GM21367 (cell line): Measurements from ENCODE around the gene PDGFA.

Experiments used
- ATAC-seq: cut with Tn5 transposase; IDR thresholded peaks from one replicate; pipeline ENCODE4 v1.9.1; 2021; ENCODE audit not compliant: unreplicated experiment

Gene PDGFA

DNA sequence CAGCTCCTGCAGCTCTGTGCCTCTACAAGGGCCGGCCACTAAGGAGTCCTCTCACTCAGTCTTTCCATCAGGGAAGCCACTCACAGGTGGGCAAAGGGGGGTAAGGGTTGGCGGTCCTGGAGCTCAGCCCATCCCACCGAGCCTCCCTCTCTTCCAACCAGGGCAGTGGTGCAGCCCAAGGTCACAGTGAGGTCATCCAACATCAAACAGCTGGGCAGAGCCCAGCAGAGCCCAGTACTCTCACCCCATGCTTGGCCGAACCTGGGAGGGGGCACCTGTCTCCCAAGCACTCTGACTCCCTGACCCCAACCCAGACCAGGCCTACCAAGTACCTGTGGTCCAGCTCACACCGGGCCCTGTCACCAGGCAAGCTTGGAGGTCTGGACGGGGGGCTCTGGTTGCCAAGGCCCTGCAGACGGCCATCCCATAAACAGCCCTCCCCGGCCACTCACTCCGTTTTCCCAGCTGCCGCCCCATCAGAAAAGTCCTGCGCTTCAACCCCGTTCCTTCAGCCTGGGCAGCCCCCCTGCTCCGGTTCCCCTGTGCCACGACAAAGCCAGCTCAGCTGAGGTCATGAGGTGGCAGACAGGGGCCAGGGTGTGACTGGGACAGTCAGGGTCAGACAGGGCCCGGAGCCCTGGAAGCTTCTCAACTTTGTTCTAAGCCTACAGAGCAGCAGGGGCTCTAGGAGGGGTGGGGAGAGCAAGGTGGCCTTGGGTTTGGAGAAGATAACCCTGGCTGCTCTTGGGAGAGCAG is 27.5 kb downstream of the PDGFA start:
- ATAC-seq, result no peak

DNA sequence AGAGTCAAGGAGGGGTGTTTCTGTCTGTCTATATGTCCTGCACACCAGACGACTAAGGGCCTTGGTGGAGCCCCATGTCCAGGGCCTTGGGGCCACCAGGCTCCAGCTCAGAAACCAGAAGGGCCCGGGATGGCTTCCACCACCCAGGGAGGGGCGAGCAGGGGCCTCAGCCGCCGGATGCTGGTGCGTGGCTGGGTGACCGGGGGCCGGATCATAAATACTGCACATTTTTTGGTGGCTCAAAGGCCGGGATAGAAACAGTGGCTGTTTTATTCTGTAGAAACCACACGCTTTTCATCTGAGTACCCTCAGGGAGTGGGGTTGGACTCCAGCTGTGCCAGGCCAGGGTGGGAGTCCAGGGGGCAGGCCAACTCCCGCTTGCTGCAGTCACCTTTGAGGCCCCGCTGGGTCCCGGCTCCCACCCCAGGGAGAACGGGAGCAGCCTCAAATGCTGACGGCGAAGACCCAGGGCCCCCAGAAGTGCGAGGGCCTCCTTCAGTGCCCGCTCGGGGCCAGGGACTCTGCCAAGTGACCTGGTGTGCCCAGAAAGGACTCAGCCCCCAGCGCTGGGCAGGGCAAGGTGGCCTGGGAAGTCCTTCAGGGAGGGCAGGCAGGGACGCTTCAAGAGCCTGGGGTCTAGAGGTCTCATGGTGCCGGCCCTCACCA is 28.2 kb downstream of the PDGFA start:
- ATAC-seq, result no peak

DNA sequence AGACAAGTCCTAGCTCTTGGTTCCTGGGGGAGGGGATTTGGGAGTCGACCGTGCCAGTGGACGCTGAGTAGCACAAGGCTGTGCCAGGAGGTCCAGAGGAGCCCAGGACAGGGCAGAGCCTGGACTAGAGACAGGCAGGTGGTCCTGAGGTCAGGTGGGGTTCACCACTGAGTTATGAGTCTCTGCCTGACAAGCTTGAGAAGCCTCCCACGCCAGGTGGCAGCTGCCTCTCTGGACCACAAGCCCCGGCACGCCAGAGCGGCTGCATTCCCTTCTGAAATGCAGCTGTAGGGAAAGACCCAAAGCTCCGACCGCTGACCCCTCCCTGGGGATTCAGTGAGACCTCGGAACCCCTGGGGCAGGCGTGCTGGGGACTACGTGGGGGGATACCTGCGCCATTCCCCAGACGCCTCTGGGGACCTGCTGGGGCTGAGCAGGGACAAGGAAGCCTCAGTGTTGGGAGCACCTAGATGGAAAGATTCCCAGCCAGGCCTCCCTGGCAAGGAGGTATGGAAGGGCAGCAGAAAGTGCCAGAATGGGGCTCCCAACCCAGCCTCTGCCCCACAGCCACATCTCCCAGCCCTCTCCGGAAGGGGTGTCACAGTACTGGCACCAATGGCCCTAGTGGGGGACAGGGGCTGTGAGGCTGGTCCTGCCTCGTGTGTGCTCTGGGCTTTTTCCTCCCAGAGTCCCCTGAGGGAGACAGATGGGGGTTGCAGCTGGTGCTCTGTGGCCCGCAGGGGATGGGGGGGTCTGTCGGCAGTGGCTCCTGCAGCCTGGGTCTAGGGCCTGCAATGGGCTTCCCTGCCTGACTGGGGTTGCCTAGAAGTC is 29.0 kb downstream of the PDGFA start:
- no peak for ATAC-seq

DNA sequence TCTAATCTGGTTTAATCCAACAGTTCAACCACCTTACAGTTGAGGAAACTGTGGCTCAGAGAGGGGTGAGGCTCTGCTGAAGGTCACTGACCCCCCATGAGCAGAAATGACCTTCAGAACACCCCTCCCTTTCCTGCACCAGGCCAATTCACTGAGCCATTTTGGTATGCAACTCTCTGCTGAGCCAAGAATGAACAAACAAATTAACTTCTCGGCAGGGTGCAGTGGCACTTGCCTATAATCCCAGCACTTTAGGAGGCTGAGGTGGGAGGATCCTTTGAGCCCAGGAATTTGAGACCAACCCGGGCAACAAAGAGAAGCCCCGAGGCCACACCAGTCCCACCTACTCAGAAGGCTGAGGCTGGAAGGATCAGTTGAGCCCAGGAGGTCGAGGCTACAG is 29.8 kb downstream of the PDGFA start:
- ATAC-seq, result no peak

DNA sequence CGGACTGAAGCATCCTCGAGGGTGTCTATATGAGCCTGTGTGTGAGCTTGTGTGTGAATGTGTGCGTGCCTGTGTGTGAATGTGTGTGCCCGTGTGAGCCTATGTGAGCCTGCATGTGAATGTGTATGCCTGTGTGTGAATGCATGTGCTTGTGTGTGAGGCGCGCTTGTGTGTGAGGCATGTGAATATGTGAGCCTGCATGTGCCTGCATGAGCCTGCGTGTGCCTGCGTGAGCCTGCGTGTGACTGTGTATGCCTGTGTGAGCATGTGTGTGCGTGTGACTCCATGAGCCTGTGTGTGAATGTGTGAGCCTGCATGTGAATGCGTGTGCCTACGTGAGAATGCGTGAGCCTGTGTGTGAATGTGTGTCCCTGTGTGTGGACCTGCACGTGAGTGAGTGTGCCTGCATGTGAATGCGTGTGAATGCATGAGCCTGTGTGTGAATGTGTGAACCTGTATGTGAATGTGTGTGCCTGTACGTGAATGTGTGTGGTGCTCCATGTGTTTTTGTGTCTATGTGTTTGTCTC is 33.4 kb downstream of the PDGFA start:
- ATAC-seq, result no peak

DNA sequence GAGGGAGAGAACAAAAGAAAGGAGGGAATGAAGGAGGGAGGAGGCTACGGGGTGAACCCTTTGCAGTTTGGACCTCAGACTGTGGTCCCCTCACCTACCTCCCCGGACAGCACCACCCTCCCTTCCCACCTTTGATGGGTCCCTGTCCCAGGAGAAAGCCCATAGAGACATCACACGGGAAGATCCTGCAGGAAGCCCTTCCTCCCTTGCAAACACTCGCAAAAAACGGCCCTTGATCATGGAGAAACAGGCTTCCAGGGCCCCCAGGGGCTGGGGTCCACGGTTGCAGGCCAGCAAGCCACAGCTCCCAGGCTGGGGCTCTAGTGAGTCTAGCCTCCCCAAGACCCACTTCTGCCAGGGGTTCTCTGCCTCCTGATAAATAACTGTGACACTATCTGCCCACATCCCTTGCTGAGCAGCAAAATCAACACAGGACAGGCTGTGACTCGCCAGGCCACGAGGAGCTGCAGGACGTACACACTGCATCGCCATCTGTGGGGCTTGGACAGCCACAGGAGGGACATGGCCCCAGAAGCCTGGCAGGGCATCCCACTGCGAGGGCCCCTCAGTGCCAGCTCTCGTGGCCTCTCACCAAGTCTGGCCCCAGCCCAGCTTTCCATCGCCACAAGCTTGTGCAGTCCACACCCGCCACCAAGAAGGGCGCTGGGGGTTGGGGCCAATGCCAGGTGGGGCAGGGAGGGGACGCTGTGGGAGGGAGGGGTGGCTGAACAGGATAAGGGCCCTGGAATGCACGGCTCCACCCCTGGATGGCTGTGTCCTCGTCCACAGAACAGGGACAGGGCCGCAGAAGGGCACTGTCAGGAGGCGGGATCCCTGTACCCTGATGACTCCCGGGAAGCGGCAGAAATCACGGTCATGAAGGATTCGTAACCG is 34.2 kb downstream of the PDGFA start:
- ATAC-seq, result no peak

DNA sequence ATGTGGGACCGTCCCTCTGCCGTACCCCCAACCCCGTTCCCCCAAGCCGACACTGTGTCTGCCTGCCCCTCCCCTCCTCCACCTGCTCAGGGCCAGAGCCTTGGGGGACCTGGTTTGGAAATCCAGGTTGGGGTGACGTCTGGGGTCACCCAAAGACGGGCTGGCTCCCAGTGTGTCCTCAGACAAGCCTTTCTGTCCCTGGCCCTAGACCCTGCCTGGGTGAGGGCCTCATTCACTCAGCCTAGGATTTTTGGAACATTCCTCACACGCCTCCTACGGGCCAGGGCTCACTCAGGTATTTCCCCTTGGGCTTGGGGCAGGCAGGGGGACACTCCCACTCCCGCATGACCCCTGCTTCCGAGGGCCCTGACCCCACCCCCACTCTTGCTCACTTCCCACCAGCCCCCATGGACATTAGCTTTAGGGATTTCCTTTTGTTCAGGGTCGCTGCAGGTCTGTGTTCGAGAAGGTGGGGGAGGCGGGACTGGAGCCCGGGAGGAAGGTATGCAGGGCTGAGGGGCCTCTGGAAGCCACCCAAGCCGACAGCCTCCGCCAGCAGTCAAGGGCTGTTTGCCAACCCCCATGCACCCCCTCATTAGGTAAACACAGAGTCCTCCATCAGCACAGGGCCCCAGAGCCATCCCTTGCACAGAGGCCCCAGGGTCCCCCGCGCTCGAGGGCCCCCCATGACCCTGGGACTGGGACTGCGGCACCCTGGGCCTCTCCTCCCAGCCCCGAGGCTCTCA is 35.1 kb downstream of the PDGFA start:
- no peak for ATAC-seq

DNA sequence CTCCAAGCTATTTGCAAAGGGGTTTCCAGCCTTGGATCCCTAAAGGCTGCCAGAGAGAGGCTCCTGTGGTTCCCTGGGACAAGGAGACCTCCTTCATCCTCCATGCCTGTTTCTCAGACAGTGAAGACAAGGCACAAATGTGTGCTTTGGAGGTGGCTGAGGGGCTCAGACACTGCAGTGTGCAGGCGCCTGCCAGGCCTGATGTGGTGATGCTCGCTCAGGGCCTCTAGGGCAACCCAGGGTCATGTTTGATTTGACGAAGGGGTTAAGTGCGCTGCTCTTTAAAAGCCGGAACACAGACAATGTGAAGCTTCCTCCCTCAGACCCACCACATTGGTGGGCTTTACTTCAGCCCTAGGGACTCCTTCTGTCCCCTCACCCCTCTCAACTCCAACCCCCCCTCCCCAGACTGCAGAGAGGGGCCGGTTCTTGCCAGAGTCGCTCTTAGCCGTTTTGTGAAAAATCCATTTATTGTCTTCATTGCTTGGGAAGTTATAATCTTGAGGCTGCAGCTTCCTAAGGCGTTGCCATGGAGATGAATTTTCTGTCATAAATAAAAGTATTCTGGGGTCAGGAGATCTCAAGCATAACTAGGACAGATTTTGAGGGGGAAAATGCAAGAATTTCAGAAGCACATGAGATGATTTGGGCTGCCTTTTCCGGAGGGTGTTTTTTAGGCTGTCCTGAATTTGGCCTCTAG is 35.8 kb downstream of the PDGFA start:
- no peak for ATAC-seq

DNA sequence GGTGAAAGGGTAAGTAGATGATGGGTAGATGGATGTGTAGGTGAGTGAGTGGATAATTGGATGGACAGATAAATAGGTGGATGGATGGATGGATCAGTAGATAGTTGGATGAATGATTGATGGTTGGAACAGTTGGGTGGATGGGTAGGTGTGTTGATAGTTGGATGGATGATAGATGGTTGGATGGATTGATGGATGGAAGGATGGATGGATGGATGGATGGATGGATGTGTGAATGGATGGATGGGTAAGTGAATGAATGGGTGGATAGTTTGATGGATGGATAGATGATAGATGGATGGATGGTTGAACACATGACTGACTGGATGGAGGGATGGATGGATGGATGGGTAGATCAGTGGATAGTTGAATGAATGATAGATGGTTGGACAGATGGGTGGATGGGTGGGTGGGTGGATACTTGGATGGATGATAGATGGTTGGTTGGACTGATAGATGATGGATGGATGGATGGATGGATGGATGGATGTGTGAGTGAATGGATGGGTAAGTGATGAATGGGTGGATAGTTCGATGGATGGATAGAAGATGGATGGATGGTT is 37.0 kb downstream of the PDGFA start:
- ATAC-seq, result no peak

DNA sequence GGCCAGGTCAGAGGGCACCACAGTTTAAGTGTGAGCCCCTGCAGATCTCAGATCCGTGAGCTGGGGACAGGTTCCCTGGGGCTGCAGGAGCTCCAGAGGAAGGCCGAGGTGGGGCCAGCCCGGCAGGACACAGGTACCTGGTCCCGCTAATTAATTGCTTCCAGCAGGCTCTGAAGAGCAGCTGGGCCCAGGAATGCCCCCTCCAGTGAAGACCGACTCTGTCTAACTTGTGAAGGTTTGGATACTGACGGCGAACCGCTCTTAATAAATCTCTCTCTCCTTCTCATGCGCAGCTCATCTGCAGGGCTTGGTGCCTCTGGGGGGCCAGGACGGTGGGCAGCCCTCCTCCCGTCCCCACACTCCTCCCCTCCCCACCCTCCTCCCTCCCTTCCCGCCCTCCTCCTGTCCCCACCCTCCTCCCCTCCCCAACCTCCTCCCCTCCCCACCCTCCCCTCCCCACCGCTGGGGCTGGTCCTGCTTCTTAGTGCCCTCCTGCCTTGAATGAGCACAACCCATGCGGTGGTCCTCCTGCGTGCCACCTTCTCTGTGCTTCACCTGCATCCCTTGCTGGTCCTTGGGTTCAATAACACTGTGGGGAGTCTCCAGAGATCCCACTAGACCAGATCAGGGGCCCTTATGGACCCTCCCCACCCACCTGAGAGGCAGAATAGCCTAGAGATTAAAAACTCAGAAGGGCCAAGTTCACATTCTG is 38.3 kb downstream of the PDGFA start:
- ATAC-seq, result no peak

DNA sequence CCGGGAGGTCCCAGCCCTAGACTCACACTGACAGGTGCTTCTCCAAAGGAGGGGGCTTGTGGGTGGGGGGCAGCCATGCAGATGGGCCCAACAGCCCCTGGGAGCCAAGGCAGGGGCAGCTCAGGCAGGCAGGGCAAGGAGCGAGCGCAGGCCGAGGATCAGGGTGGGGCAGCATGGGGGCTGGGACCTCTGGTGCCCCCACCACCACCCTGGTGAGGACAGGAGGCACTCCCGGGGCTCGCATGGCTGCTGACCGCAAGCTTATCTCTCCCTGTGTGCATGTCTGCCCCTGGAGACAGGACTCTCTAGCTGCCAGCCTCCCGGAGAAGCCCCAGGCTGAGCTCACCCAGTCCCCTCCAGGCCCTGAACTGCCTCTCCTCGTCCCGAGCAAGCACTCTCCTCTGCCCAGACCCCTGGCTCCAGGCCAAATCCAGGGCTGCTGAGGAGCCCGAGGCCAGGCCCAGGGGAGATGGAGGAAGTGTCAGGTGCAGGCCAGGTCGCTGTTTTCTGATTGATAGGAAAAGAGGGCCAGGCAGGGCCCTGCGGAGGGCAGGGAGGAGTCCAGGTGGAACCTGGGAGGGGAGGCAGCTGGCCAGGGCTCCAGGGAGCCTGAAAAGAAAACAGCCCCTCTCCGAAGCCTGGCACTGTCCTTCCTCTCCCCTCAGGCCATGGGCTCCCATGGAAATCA is 39.0 kb downstream of the PDGFA start:
- no peak for ATAC-seq

DNA sequence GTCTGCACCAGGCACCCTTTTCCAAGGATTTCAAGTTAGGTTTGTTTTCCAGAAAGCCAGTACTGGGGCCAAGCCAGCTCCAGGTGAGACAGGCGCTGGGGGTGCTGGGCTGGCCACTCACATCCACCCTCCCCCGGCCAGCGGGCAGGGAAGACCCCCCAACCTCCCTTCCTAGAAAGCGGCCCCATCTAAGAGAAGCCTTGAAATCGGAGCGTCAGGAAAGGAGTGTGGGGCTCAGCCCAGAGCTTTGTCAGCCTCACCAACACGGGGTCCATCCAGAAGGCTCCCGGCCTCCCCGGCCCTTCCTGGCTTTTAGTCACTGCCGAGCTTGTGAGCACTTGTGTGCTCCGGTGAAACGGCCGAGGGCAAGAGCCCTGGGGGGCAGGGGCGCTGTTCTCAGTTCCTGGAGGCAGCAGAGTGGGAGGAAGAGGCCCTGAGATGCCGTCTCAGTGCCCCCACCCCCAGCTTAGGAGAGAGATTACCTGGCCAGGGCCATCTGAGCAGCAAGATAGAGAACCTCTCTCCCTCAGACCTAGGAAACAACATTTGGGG is 39.6 kb downstream of the PDGFA start:
- ATAC-seq, result no peak

DNA sequence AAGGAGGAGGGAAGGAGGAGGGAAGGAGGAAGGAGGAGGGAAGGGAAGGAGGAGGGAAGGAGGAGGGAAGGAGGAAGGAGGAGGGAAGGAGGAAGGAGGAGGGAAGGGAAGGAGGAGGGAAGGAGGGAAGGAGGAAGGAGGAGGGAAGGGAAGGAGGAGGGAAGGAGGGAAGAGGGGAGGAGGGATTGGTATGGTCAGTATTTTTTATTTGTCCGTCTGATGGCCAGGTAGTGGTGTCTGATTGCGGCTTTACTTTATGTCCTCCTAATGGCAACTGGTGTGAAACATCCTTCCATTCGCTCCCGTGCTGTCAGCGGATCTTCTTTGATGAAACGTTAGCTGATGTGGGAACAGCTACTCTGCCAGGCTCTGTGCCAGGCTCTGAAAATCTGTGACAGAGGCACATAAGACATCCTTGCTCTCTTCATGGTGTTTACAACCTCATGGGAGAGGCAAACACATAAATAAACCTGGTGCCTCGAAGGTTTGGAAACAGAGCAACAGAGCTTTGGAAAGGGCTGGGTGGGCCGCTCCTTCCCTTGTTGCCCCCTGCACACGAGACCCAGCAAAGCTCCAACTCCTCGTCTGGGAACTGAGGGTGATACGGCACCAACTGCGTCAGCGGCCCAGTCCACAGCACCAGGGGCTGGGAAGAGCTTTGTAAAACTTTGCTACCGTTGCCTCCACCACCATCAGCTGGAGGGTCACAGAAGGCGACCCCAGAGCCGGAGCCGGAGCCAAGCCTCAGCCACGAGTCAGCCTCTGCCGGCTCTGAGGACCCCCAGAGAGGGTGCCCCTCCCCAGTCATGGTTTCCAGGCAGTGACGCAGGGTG is 40.3 kb downstream of the PDGFA start:
- no peak for ATAC-seq

DNA sequence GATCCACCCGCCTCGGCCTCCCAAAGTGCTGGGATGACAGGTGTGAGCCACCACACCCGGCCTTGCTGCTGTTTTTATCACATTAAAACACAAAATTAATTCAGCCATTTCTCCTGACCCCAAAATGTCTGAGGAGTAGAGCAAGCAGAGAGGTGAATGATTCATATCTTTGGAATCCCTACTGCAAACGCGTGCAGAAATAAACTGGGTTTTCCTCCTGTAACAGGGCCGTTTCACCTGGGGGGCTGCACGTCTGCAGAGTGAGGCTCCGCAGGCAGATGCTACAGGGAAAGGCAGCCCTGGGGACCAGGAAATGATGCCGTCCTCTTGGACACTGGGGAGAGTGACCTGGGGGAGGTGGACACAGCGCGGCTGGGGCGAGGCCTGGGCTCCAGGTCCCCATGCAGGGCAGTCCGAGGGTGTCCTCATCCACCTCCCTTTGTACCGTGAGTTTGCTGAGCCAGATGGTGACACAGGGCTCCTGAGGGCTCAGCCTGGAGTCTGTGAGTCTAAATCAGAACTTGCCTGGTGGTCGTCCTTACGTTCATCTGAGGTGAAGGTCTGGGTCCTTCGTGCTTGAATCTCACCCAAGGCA is 41.9 kb downstream of the PDGFA start:
- ATAC-seq, result no peak

DNA sequence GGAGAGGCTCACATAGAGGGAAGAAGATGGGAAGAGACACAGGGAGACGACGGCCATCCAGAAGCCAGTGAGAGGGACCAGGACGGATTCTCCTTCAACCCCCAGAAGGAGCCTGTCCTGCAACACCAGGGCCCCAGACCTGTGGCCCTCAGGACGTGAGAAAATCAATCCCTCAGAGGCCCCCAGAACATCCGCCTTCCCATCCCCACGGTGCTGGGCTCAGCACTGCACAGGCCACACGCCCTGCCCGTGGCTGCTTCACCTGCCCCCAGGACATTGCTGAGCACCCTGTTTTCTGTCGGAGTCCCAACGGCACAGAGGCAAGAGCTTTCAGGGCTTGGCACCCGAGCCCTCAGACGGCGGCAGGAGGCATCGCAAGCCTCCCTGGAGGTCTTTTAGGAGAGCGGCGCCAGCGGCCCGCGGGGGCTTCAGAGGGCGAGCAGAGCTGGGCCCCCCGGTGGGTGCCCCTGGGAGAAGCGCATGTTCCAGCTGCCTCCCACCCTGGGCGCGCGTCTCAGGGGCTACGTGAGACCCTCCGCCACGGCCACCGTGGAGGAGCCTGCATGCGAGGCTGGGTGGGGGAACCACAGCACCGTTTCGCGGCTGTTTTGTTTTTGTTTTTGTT is 42.8 kb downstream of the PDGFA start:
- no peak for ATAC-seq

DNA sequence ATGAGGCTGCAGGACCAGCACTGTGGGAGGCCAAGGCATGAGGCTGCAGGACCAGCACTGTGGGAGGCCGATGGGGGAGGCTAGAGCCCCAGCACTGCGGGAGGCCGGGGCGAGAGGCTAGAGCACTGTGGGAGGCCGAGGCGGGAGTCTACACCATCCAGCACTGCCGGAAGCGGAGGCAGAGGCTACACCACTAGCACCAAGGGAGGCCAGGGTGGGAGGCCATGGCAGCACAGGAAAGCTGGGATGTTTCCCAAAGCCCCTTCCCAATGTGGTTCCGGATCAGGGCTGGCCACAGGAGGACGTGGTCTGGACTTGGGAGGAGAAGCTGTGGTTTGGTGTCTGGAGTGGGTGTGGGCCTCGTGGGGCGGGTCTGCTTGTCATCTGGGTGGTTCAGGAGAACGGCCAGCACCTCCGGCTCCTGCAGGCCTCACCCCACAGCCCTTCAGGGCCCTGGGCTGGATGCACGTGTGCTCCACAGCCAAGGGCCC is 43.6 kb downstream of the PDGFA start:
- ATAC-seq, result no peak
